Natural killer cell treated with Interleukin-12 subunit alpha and Interleukin-12 subunit beta and Interleukin-15 and Interleukin-18, amount 100 ng/mL, for 72 hours (primary cell): ENCODE measurements around the gene ACBD6. TPM values are rescaled to one million over a fixed set of nuclear protein-coding genes. Genes with fewer than 3 reads are reported as not detected.
"Not testable (repeated sequence)": the region's sequence is repeated elsewhere in the genome, so short reads cannot be mapped to it uniquely, and the experiment has no call there.

Experiments used
- ATAC-seq, 2 donors: fragments of 150-1000 bp; cut with Tn5 transposase in 1 of 2; sonication (Bioruptor Pico), chemical (Tn5 transposase) in 1 of 2; 2 replicates each; pipeline ENCODE4 v1.10.0; 2021
- DNase-seq: peaks from one replicate; pipeline ENCODE4 v3.0.0; 2022; ENCODE audit warnings: low spot score
- H3K27ac Mint-ChIP-seq, 2 donors: 1 replicate in 1 of 2; 2 replicates in 1 of 2; pipeline ENCODE4 v1.8.0; 2022; ENCODE audit warnings: mixed read lengths in 2 of 2, mild to moderate bottlenecking in 1 of 2, moderate library complexity in 1 of 2
- H3K27me3 Mint-ChIP-seq, 2 donors: 1 replicate in 1 of 2; 2 replicates in 1 of 2; pipeline ENCODE4 v1.8.0; 2022; ENCODE audit warnings: mixed read lengths in 2 of 2
- H3K36me3 Mint-ChIP-seq: one replicate; pipeline ENCODE4 v1.8.0; 2022; ENCODE audit warnings: mixed read lengths
- H3K4me1 Mint-ChIP-seq, 2 donors: 1 replicate in 1 of 2; 2 replicates in 1 of 2; pipeline ENCODE4 v1.8.0; 2022; ENCODE audit warnings: low read depth in 2 of 2, mixed read lengths in 2 of 2, mild to moderate bottlenecking in 1 of 2
- H3K4me3 Mint-ChIP-seq: one replicate; pipeline ENCODE4 v1.8.0; 2022; ENCODE audit warnings: mixed read lengths
- H3K9me3 Mint-ChIP-seq: 2 replicates; pipeline ENCODE4 v1.8.0; 2022; ENCODE audit warnings: mixed read lengths
- total RNA-seq, 2 donors: library from RNA; stranded (reverse); gene quantifications; one replicate each; pipeline ENCODE4 v1.2.3, GENCODE V29; 2022

Gene ACBD6
- total RNA-seq, 2 donors from 2014 or later = 32.0 to 53.7 TPM

GRCh38 chr1:180408128-180408527 lies 94.2 kb downstream of the ACBD6 start:
- not testable (repeated sequence) for H3K4me1 Mint-ChIP-seq, H3K9me3 Mint-ChIP-seq, ATAC-seq, H3K27me3 Mint-ChIP-seq, DNase-seq, H3K4me3 Mint-ChIP-seq, H3K36me3 Mint-ChIP-seq, H3K27ac Mint-ChIP-seq

GRCh38 chr1:180407051-180407450 lies 95.3 kb downstream of the ACBD6 start:
- Mint-ChIP-seq H3K27me3 (no peaks in the 10 kb centered on the region), H3K4me1 (no peaks in the 10 kb centered on the region), H3K9me3 (no peaks in the 10 kb centered on the region), H3K36me3 (no peaks in the 10 kb centered on the region), H3K4me3 (no peak overlapping the region), H3K27ac (no peak overlapping the region)
- no peak for ATAC-seq
- DNase-seq = no peak

- H3K4me1 Mint-ChIP-seq = no peaks in the 10 kb centered on the region
- no peaks in the 10 kb centered on the region for H3K27me3 Mint-ChIP-seq
- H3K36me3 Mint-ChIP-seq = no peaks in the 10 kb centered on the region
- no peak overlapping the region for H3K27ac Mint-ChIP-seq
- H3K4me3 Mint-ChIP-seq = no peak overlapping the region
- no peaks in the 10 kb centered on the region for H3K9me3 Mint-ChIP-seq
- ATAC-seq (no peak), DNase-seq (no peak)
Measured at GRCh38 chr1:180402551-180402950, 99.8 kb downstream of the ACBD6 start.

- H3K36me3 Mint-ChIP-seq = no peaks in the 10 kb centered on the region
- ATAC-seq (no peak), DNase-seq (no peak)
- no peaks in the 10 kb centered on the region for H3K4me1 Mint-ChIP-seq
- H3K27me3 Mint-ChIP-seq = no peaks in the 10 kb centered on the region
- no peaks in the 10 kb centered on the region for H3K9me3 Mint-ChIP-seq
- H3K4me3 Mint-ChIP-seq = no peak overlapping the region
- H3K27ac Mint-ChIP-seq = no peak overlapping the region
Measured at GRCh38 chr1:180402001-180402400, 100.4 kb downstream of the ACBD6 start.

GRCh38 chr1:180397175-180397574 lies 105.2 kb downstream of the ACBD6 start:
- no peak overlapping the region for H3K4me3 Mint-ChIP-seq
- no peak for ATAC-seq
- no peaks in the 10 kb centered on the region for H3K27me3 Mint-ChIP-seq
- peaks cover 6% of the 10 kb centered on the region in 2 donors for H3K4me1 Mint-ChIP-seq
- peaks cover 2% of the 10 kb centered on the region for H3K9me3 Mint-ChIP-seq
- H3K27ac Mint-ChIP-seq = no peak overlapping the region
- H3K36me3 Mint-ChIP-seq = peaks cover 29% of the 10 kb centered on the region
- no peak for DNase-seq

- no peak overlapping the region for H3K4me3 Mint-ChIP-seq
- H3K36me3 Mint-ChIP-seq = peaks cover 40% of the 10 kb centered on the region
Measured at GRCh38 chr1:180392427-180393145, 109.8 kb downstream of the ACBD6 start.

GRCh38 chr1:180392020-180392419 lies 110.4 kb downstream of the ACBD6 start:
- ATAC-seq = no peak
- H3K4me3 Mint-ChIP-seq = no peak overlapping the region
- peaks cover 14 to 15% of the 10 kb centered on the region in 2 donors for H3K4me1 Mint-ChIP-seq
- H3K27ac Mint-ChIP-seq = no peak overlapping the region
- H3K9me3 Mint-ChIP-seq = peaks cover 3% of the 10 kb centered on the region
- H3K27me3 Mint-ChIP-seq = no peaks in the 10 kb centered on the region
- DNase-seq = no peak
- H3K36me3 Mint-ChIP-seq = peaks cover 41% of the 10 kb centered on the region

More at GRCh38 chr1:180392427-180393145, 109.8 kb downstream of the ACBD6 start:
- no peak for DNase-seq
- H3K27ac Mint-ChIP-seq = no peak overlapping the region
- peaks cover 2% of the 10 kb centered on the region for H3K9me3 Mint-ChIP-seq
- no peak for ATAC-seq
- H3K27me3 Mint-ChIP-seq = no peaks in the 10 kb centered on the region
- H3K4me1 Mint-ChIP-seq = peaks cover 10 to 12% of the 10 kb centered on the region in 2 donors

- DNase-seq = no peak
- Mint-ChIP-seq H3K4me3 (no peak overlapping the region), H3K4me1 (peaks cover 11 to 16% of the 10 kb centered on the region in 2 donors), H3K27me3 (no peaks in the 10 kb centered on the region), H3K36me3 (peaks cover 48% of the 10 kb centered on the region), H3K9me3 (peaks cover 20% of the 10 kb centered on the region), H3K27ac (no peak overlapping the region)
- ATAC-seq = no peak
Measured at GRCh38 chr1:180387413-180387812, 115.0 kb downstream of the ACBD6 start.

- Mint-ChIP-seq H3K27ac (peak overlapping the region in 1 of 2 donors; percentile 28), H3K36me3 (peaks cover 53% of the 10 kb centered on the region), H3K4me1 (peaks cover 15% of the 10 kb centered on the region in 2 donors), H3K4me3 (no peak overlapping the region), H3K27me3 (no peaks in the 10 kb centered on the region), H3K9me3 (peaks cover 24% of the 10 kb centered on the region)
- ATAC-seq (no peak), DNase-seq (no peak)
Measured at GRCh38 chr1:180386745-180387367, 115.5 kb downstream of the ACBD6 start.

- Mint-ChIP-seq H3K4me1 (peaks cover 9 to 14% of the 10 kb centered on the region in 2 donors), H3K27me3 (no peaks in the 10 kb centered on the region), H3K4me3 (no peak overlapping the region), H3K36me3 (peaks cover 56% of the 10 kb centered on the region), H3K27ac (no peak overlapping the region), H3K9me3 (peaks cover 25% of the 10 kb centered on the region)
- no peak for ATAC-seq
- no peak for DNase-seq
Measured at GRCh38 chr1:180385144-180385543, 117.2 kb downstream of the ACBD6 start.

- ATAC-seq (no peak), DNase-seq (no peak)
- no peak overlapping the region for H3K4me3 Mint-ChIP-seq
- peaks cover 63% of the 10 kb centered on the region for H3K36me3 Mint-ChIP-seq
- no peaks in the 10 kb centered on the region for H3K27me3 Mint-ChIP-seq
- H3K9me3 Mint-ChIP-seq = peaks cover 31% of the 10 kb centered on the region
- no peak overlapping the region for H3K27ac Mint-ChIP-seq
- H3K4me1 Mint-ChIP-seq = peaks cover 9 to 17% of the 10 kb centered on the region in 2 donors
Measured at GRCh38 chr1:180384286-180385005, 117.9 kb downstream of the ACBD6 start.

- DNase-seq (no peak), ATAC-seq (no peak)
- peaks cover 9 to 17% of the 10 kb centered on the region in 2 donors for H3K4me1 Mint-ChIP-seq
- H3K9me3 Mint-ChIP-seq = peaks cover 36% of the 10 kb centered on the region
- H3K36me3 Mint-ChIP-seq = peaks cover 70% of the 10 kb centered on the region
- no peaks in the 10 kb centered on the region for H3K27me3 Mint-ChIP-seq
- no peak overlapping the region for H3K27ac Mint-ChIP-seq
- no peak overlapping the region for H3K4me3 Mint-ChIP-seq
Measured at GRCh38 chr1:180382326-180383115, 119.9 kb downstream of the ACBD6 start.

- DNase-seq (no peak), ATAC-seq (no peak)
- peaks cover 65% of the 10 kb centered on the region for H3K36me3 Mint-ChIP-seq
- H3K27ac Mint-ChIP-seq = no peak overlapping the region
- H3K9me3 Mint-ChIP-seq = peaks cover 30% of the 10 kb centered on the region
- H3K4me1 Mint-ChIP-seq = peaks cover 0 to 10% of the 10 kb centered on the region in 2 donors
- H3K4me3 Mint-ChIP-seq = no peak overlapping the region
- no peaks in the 10 kb centered on the region for H3K27me3 Mint-ChIP-seq
Measured at GRCh38 chr1:180381184-180381580, 121.2 kb downstream of the ACBD6 start.
